Stimulated activated effector memory CD8-positive, alpha-beta T cell treated with anti-CD3 and anti-CD28 coated beads, Interleukin-12 subunit alpha, Interleukin-12 subunit beta, amount 100 ng/mL, for 72 hours (primary cell): ENCODE measurements around the gene IKZF5.

Source experiments
- ATAC-seq: fragments of 150-1000 bp; cut with Tn5 transposase; 2 replicates; pipeline ENCODE4 v1.10.0; 2021
- DNase-seq, 2 donors: peaks; one replicate each; pipeline ENCODE4 v3.0.0; 2021 to 2022; ENCODE audit warnings: low spot score in 2 of 2
- H3K27ac Mint-ChIP-seq: one replicate; pipeline ENCODE4 v1.8.0; 2022; ENCODE audit warnings: mild to moderate bottlenecking, mixed read lengths
- H3K36me3 Mint-ChIP-seq: one replicate; pipeline ENCODE4 v1.8.0; 2022; ENCODE audit warnings: mild to moderate bottlenecking, mixed read lengths
- H3K4me1 Mint-ChIP-seq: one replicate; pipeline ENCODE4 v1.8.0; 2022; ENCODE audit warnings: mixed read lengths
- H3K4me3 Mint-ChIP-seq: one replicate; pipeline ENCODE4 v1.8.0; 2022; ENCODE audit warnings: mild to moderate bottlenecking, mixed read lengths
- H3K9me3 Mint-ChIP-seq: one replicate; pipeline ENCODE4 v1.8.0; 2022; ENCODE audit warnings: mixed read lengths

IKZF5 gene

DNA sequence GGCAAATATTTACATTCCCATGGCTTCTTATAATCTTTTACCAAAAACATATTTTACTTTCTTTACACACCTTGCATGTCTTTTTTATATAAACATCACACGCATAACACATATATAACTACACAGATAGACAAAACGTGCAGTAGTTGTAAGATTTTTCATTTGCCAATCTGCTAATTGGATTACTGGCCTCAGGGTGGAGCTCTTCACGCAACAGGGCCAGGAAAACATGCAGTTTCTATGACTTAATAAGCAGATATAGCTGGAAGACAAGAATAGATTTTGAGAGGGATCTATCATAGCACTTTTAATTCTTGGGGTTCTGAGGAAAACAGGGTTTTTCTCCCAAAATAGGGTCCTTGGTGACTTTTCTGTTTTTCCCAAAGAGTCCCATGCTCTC is 12.9 kb upstream of the IKZF5 start:
- ATAC-seq = no peak
- DNase-seq = no peak
- Mint-ChIP-seq H3K9me3 (no peaks in the 10 kb centered on the region), H3K36me3 (no peaks in the 10 kb centered on the region), H3K4me1 (peaks cover 8% of the 10 kb centered on the region), H3K4me3 (no peak overlapping the region), H3K27ac (no peak overlapping the region)

DNA sequence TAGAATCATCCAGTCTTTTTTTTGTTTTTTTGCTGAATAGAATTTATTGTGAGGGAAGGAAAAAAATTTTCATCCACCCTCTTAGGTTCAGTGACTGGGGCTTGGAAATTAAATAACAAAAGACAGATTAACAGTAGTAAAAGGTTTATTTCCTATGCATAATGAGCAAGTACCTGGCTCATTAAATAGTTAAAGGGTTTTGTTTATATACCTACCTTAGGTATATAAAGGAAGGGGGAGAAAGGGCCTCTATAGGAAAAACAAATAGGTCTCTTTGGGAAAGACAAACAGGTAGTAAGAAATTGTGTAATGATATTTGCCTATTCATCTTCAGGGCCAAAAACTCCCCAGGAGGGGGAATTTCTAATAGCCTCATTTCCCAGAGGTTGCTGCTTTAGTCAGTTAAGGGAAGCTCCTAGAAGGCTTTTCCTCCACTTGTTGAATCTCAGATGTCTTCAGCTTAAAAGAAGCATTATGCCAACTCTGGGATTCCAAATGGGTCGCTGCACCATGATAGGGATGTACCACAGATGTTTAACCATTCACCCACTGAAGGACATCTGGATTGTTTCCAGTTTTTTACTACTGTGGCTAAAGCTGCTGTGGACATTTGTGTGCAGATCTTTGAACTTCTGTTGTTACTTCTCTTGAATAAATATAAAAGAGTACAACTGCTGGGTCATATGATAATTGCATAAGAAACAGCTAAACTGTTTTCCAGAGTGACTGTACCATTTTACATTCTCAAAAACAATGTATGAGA is 11.5 kb upstream of the IKZF5 start:
- DNase-seq (no peak), ATAC-seq (no peak)
- H3K4me3 Mint-ChIP-seq = no peak overlapping the region
- peaks cover 8% of the 10 kb centered on the region for H3K4me1 Mint-ChIP-seq
- H3K27ac Mint-ChIP-seq = no peak overlapping the region
- no peaks in the 10 kb centered on the region for H3K9me3 Mint-ChIP-seq
- no peaks in the 10 kb centered on the region for H3K36me3 Mint-ChIP-seq

DNA sequence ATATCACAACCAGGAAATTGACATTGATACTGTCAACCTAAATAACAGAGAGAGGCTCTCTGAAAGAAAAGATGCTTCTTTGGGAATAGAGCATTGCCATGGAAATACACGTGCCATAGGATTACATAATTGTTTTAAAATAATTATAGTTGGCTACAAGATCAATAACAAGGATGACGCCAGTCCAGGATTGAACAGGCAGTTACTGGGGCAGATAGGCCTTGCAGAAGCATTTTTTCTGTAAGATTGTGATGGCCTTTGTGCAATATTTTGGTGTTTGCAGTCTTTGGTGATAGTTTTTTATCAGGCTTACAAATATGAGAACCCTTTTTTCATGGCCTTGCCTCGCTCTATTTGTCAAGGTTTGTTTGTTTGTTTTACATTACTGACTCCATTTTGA is 10.7 kb upstream of the IKZF5 start:
- Mint-ChIP-seq H3K4me1 (peaks cover 5% of the 10 kb centered on the region), H3K9me3 (no peaks in the 10 kb centered on the region), H3K36me3 (no peaks in the 10 kb centered on the region), H3K4me3 (no peak overlapping the region), H3K27ac (no peak overlapping the region)
- ATAC-seq (no peak), DNase-seq (no peak)

DNA sequence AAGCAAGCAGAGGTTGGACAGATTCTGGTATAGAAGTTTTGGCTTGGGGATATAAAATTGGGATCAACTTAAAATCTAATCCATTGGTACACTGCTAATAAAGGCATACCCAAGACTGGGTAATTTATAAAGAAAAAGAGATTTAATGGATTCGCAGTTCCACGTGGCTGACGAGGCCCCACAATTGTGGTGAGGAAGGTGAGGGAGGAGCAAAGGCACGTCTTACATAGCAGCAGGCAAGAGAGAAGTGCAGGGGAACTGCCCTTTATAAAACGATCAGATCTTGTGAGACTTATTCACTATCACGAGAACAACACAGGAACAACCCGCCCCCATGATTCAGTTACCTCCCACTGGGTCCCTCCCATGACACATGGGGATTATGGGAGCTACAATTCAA is 9.9 kb upstream of the IKZF5 start:
- Mint-ChIP-seq H3K4me1 (no peaks in the 10 kb centered on the region), H3K36me3 (no peaks in the 10 kb centered on the region), H3K27ac (no peak overlapping the region), H3K9me3 (no peaks in the 10 kb centered on the region), H3K4me3 (no peak overlapping the region)
- DNase-seq = no peak
- ATAC-seq = no peak

DNA sequence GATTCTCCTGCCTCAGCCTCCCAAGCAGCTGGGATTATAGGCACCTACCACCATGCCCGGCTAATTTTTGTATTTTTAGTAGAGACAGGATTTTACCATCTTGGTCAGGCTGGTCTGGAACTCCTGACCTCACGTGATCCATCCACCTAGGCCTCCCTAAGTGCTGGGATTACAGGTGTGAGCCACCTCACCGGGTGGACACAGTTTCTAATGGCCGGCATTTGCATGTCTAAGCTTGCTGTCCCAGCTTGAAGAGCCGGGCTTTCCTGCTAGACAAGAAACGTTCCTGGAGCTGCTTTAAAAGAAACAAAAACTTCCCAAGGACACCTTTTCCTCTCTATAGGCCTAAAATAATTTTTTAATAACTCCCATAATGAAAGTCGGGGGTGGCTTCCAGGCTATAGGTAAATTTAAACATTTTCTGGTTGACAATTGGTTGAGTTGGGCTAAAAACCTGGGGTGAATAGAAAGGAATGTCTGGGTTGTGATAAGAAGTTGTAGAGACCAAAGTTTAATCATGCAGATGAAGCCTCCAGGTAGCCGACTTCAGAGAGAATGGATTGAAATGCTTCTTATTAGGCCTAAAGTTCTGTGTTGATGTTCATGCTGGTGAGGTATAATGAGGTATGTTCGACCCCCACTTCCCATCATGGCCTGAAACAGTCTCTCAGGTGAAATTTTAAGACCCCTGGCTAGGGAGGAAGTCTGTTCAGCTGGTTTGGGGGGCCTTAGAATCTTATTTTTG is 9.0 kb upstream of the IKZF5 start:
- Mint-ChIP-seq H3K27ac (no peak overlapping the region), H3K4me1 (no peaks in the 10 kb centered on the region), H3K9me3 (no peaks in the 10 kb centered on the region), H3K4me3 (no peak overlapping the region), H3K36me3 (no peaks in the 10 kb centered on the region)
- no peak for DNase-seq
- no peak for ATAC-seq

DNA sequence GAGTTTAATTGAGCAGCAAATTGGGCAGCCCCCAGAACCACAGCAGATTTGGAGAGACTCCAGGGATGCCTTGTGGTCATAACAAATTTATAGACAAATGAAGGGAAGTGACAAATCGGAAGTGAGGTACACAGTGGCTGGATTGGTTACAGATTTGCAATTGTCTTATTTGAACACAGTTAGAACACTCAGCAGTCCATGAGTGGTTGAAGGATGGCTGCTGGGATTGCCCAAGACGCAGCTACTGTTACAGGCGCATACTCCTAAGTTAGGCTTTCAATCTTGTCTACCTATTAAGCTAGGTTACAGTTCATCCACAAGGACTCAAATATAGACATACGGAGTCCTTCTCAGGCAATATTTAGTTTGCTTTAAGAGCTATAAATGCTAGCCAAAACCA is 7.6 kb upstream of the IKZF5 start:
- no peak for DNase-seq
- no peaks in the 10 kb centered on the region for H3K4me1 Mint-ChIP-seq
- H3K27ac Mint-ChIP-seq = no peak overlapping the region
- no peak overlapping the region for H3K4me3 Mint-ChIP-seq
- H3K9me3 Mint-ChIP-seq = no peaks in the 10 kb centered on the region
- no peak for ATAC-seq
- H3K36me3 Mint-ChIP-seq = no peaks in the 10 kb centered on the region

DNA sequence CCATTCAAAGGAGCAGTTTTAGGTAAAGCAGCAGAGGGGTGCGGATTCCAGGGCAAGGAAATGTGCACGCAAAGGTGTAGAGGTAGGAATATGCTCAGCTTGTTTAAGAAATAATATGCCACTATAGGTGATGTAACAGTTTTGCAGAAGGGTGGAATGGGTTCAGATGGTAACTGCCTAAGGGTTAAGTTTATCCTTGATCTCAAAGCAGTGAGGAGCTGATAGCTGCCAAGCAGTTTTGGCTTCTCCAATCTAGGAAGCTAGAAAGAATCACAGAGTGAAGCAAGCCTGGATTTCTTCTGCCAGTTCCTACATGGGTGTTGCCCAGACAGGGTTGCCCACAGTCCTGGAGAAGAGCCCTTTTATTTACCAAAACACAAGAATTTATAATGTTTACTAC is 6.2 kb upstream of the IKZF5 start:
- no peak overlapping the region for H3K27ac Mint-ChIP-seq
- H3K4me3 Mint-ChIP-seq = no peak overlapping the region
- no peaks in the 10 kb centered on the region for H3K36me3 Mint-ChIP-seq
- peaks cover 11% of the 10 kb centered on the region for H3K4me1 Mint-ChIP-seq
- no peaks in the 10 kb centered on the region for H3K9me3 Mint-ChIP-seq
- ATAC-seq = no peak
- no peak for DNase-seq

DNA sequence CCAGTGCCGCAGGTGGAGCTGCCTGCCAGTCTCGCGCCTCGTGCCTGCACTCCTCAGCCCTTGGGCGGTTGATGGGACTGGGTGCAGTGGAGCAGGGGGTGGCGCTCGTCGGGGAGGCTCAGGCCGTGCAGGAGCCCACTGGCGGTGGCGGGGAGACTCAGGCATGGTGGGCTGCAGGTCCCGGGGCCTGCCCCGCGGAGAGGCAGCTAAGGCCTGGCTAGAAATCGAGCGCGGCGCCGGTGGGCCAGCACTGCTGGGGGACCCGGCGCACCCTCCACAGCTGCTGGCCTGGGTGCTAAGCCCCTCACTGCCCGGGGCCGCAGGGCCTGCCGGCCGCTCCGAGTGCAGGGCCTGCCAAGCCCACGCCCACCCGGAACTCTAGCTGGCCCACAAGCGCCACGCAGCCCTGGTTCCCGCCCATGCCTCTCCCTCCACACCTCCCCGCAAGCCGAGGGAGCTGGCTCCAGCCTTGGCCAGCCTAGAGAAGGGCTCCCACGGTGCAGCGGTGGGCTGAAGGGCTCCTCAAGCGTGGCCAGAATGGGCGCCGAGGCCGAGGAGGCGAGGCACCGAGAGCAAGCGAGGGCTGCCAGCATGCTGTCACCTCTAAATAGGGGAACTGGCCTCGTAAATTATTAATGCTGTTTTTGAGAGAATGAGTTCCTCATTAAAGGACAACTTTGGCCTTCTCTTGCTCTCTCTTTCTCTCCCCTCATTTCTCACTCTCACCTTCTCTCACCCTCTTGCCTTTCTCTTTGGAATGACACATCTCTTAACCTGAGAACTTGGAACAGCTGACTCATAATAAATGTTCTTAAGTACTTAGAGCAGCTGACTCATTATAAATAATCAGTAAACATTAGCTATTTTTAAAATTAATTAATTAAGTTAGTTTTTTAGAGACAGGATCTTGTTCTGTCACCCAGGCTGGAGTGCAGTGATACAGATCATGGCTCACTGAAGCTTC is 5.1 kb upstream of the IKZF5 start:
- Mint-ChIP-seq H3K27ac (no peak overlapping the region), H3K4me3 (no peak overlapping the region), H3K36me3 (peaks cover 3% of the 10 kb centered on the region), H3K9me3 (no peaks in the 10 kb centered on the region), H3K4me1 (peaks cover 19% of the 10 kb centered on the region)
- ATAC-seq (no peak), DNase-seq (no peak)

DNA sequence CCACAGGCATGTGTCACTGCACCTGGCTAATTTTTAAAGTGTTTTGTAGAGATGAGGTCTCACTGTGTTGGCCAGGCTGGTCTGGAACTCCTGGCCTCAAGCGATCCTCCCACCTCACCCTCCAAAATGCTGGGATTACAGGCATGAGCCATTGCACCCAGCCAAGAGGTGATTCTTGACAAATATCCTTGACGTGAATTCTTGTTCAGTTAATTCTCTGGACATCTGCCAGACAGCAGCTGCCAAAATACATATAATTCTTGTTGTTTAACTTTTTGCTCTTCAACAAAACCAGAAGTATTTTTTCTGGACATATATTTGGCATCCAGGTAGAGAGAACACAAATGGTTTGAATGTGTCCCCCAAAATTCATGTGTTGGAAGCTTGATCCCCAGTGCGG is 3.4 kb upstream of the IKZF5 start:
- ATAC-seq (no peak), DNase-seq (no peak)
- H3K27ac Mint-ChIP-seq = no peak overlapping the region
- H3K9me3 Mint-ChIP-seq = no peaks in the 10 kb centered on the region
- peaks cover 26% of the 10 kb centered on the region for H3K4me1 Mint-ChIP-seq
- H3K36me3 Mint-ChIP-seq = peaks cover 13% of the 10 kb centered on the region
- H3K4me3 Mint-ChIP-seq = no peak overlapping the region

DNA sequence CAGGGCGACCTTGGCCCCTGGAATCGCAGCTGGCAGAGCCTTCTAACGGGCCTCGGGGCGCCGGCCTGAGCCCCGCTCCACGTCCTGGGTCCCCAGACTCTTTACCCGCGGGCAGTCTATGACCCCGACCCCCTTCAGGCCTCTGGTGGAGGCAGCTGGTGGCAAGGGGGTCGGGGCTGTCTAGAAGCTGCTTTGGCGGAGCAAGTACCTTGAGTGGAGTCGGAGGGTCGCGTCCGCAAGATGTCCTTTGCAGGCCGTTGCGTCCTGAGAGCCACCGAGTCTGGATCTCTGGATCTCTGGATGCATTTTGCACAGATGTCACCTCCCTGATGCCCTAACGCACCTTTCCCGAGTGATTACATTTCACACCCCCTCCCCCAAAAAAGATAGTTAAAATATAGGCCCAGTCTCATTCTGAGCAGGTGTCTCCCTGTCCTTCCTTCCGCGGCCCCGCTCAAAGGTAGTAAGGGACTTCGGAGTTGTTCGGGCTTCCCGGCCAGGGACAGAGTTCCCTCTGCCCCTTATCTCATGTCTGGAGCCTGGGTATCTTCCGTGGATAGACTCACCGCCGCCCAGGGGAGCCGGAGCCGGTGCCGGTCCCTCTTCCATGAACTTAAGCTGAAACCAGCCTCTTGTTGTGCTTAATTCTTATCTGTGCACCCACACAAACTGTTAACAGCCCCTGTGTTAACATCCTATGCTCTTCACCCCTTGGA is 668 bp upstream of the IKZF5 start:
- ATAC-seq = no peak
- Mint-ChIP-seq H3K9me3 (no peaks in the 10 kb centered on the region), H3K36me3 (peaks cover 21% of the 10 kb centered on the region), H3K27ac (peak overlapping the region; percentile 97), H3K4me3 (peak overlapping the region; percentile 96), H3K4me1 (peaks cover 37% of the 10 kb centered on the region)
- peak; percentile 5 to 60 for DNase-seq

DNA sequence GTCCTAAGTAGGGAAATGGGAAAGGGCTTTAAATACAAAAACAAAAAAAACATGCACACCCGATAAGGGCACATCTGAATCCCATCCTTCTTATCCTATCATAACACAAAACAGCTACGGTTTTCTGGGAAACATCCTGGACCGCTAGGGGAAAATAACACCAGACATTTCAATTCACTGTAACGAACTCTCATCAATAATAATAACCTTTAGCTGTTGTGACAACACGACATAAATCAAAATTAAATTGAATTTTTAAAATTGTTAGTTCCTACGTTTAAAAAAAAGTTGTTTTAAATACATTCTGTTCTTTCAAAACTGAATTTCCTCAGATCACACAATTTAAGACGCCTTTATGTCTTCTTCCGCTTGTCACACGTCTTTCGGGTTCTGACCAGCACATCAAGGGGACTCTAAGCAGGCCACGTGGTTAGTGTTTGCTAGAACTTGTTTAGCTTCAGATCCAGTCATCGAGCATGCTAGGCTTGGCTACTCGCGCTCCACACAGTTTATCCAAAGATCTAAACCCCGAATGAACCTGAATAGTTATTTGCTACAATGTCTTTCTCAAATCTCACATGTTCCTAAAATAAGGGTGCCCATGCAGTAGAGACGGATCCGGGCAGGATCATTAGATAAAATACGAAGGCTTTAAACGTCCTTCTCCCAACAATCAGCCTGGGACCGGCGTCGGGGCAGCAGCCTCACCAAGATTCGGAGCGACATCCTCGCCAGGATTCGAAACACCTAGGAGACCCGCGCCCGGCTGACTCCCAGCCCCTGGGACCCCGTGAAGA is 839 bp downstream of the IKZF5 start:
- peak overlapping the region; percentile 97 for H3K27ac Mint-ChIP-seq
- no peaks in the 10 kb centered on the region for H3K9me3 Mint-ChIP-seq
- ATAC-seq = peak; percentile 70
- DNase-seq = peak; percentile 15 to 62
- H3K4me1 Mint-ChIP-seq = peaks cover 45% of the 10 kb centered on the region
- H3K4me3 Mint-ChIP-seq = peak overlapping the region; percentile 96
- peaks cover 26% of the 10 kb centered on the region for H3K36me3 Mint-ChIP-seq

DNA sequence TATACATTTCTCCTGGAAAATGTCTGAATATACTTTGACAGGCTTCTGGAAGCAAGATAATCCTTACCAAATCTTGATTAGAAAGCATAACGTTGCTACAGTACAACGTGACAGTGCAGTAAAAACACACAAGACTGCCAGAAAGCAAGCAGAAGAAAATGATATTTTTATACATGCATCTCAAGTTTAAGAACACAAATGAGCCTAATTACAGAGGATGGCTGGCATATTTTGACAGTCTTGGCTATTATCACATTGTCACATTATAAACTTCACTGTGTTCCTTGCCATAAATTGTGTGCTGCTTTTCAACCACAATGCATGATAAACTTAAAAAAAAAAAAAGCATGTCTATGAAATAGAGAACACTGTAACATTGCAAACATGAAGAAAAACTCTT is 4.3 kb downstream of the IKZF5 start:
- H3K27ac Mint-ChIP-seq = no peak overlapping the region
- peaks cover 57% of the 10 kb centered on the region for H3K4me1 Mint-ChIP-seq
- DNase-seq (no peak), ATAC-seq (no peak)
- H3K36me3 Mint-ChIP-seq = peaks cover 37% of the 10 kb centered on the region
- H3K9me3 Mint-ChIP-seq = no peaks in the 10 kb centered on the region
- no peak overlapping the region for H3K4me3 Mint-ChIP-seq

DNA sequence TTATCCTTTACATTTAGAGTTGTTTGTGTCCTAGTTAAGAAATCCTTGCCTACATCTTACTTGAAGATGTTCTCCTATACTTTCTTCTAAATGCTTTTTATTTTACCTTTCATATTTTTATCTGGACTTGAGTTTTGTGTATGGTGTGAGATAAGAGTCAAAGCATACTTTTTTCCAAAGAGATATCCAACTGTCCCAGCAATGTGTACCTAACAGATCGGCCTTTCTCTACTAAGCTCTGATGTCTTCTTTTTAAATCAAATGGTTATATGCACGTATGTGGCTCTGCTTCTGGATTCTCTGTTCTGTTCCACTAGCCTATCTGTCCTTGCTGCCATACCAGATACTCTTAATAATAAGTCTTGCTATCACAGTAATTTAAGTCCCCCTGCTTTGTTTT is 7.2 kb downstream of the IKZF5 start:
- peak overlapping the region; percentile 67 for H3K27ac Mint-ChIP-seq
- no peak overlapping the region for H3K4me3 Mint-ChIP-seq
- no peaks in the 10 kb centered on the region for H3K9me3 Mint-ChIP-seq
- H3K36me3 Mint-ChIP-seq = peaks cover 44% of the 10 kb centered on the region
- ATAC-seq (no peak), DNase-seq (no peak)
- H3K4me1 Mint-ChIP-seq = peaks cover 46% of the 10 kb centered on the region

DNA sequence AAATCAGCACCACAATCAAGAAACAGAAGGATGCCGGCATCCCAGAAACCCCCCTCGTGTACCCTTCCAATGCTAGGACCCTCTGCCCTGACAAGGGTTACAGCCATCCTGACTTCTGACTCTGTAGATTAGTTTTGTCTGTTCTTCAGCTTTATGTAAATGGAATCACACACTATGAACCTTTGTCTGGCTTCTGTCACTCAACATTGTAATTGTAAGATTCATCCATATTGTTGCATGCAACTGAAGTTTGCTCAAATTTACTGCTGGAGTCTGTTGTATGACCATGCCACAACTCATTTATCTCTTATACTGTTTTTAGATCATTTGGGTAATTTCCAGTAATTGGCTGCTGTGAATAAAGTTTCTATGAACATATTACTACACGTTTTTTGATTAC is 8.4 kb downstream of the IKZF5 start:
- Mint-ChIP-seq H3K4me3 (no peak overlapping the region), H3K4me1 (peaks cover 40% of the 10 kb centered on the region), H3K27ac (no peak overlapping the region), H3K9me3 (no peaks in the 10 kb centered on the region), H3K36me3 (peaks cover 52% of the 10 kb centered on the region)
- DNase-seq (no peak), ATAC-seq (peak; percentile 21)
